OCI-LY1 (cell line): ENCODE results near the gene NDST3.
A peak's percentile ranks its signal among the peaks of the same experiment; 100 is the strongest.

ENCODE experiments used
- H2AFZ ChIP-seq: fragments of 200-600 bp; sonication (generic), shearing (Covaris generic); 2 replicates; pipeline ENCODE4 v1.6.0; 2014; ENCODE audit warnings: antibody characterized with exemption, mild to moderate bottlenecking, low read length
- H3F3A ChIP-seq: fragments of 200-600 bp; sonication (generic), shearing (Covaris generic); 2 replicates; pipeline ENCODE4 v1.6.0; 2014; ENCODE audit warnings: mild to moderate bottlenecking, antibody characterized with exemption, low read length, moderate library complexity; ENCODE audit not compliant: insufficient read depth
- H3K27ac ChIP-seq: fragments of 200-600 bp; sonication (generic); 2 replicates; pipeline ENCODE4 v1.5.1; 2014; ENCODE audit warnings: low read length, mixed run types, mild to moderate bottlenecking, low read depth; ENCODE audit not compliant: poor library complexity, severe bottlenecking
- H3K27me3 ChIP-seq: fragments of 200-600 bp; sonication (generic); 2 replicates; pipeline ENCODE4 v1.6.0; 2014; ENCODE audit warnings: antibody characterized with exemption, mild to moderate bottlenecking, low read length, moderate library complexity; ENCODE audit not compliant: insufficient read depth
- H3K36me3 ChIP-seq: fragments of 200-600 bp; sonication (generic); 2 replicates; pipeline ENCODE4 v1.6.1; 2014; ENCODE audit warnings: mild to moderate bottlenecking, antibody characterized with exemption, low read length, moderate library complexity, mixed read lengths; ENCODE audit not compliant: insufficient read depth
- H3K4me1 ChIP-seq: fragments of 200-600 bp; sonication (generic); 2 replicates; pipeline ENCODE4 v1.5.1; 2014; ENCODE audit warnings: mild to moderate bottlenecking, low read length, moderate library complexity; ENCODE audit not compliant: insufficient read depth, severe bottlenecking
- H3K4me2 ChIP-seq: fragments of 200-600 bp; sonication (generic), shearing (Covaris generic); 2 replicates; pipeline ENCODE4 v1.6.1; 2014; ENCODE audit warnings: low read length
- H3K4me3 ChIP-seq: fragments of 200-600 bp; sonication (generic); 2 replicates; pipeline ENCODE4 v1.5.1; 2014; ENCODE audit warnings: low read length, low read depth, mild to moderate bottlenecking, mixed read lengths; ENCODE audit not compliant: poor library complexity, severe bottlenecking
- H3K79me2 ChIP-seq: fragments of 200-600 bp; shearing (Covaris generic); 2 replicates; pipeline ENCODE4 v1.6.1; 2016; ENCODE audit warnings: mixed run types, low read length, mixed read lengths; ENCODE audit not compliant: insufficient read depth
- H3K9ac ChIP-seq: fragments of 200-600 bp; sonication (generic), shearing (Covaris generic); 2 replicates; pipeline ENCODE4 v1.6.1; 2014; ENCODE audit warnings: mild to moderate bottlenecking, low read length, mixed read lengths
- H3K9me2 ChIP-seq: fragments of 200-600 bp; sonication (generic), shearing (Covaris generic); 2 replicates; pipeline ENCODE4 v1.6.1; 2014; ENCODE audit warnings: low read depth, mild to moderate bottlenecking, low read length, mixed read lengths
- H3K9me3 ChIP-seq: fragments of 200-600 bp; shearing (Covaris generic); 2 replicates; pipeline ENCODE4 v1.6.1; 2014; ENCODE audit warnings: low read length, mixed read lengths
- H4K20me1 ChIP-seq: fragments of 200-600 bp; sonication (generic), shearing (Covaris generic); 2 replicates; pipeline ENCODE4 v1.6.0; 2016; ENCODE audit warnings: mild to moderate bottlenecking, low read length; ENCODE audit not compliant: insufficient read depth
- EZH2 ChIP-seq: fragments of 200-600 bp; sonication (generic), shearing (Covaris generic); IDR thresholded peaks from 2 replicates; pipeline ENCODE4 v1.8.0; 2017; ENCODE audit warnings: borderline replicate concordance, mixed run types, mild to moderate bottlenecking, antibody characterized with exemption, low read length, moderate library complexity, mixed read lengths
- TF ChIP-seq, protein P1 (sequence below): fragments of 200-600 bp; sonication (generic), shearing (Covaris generic); IDR thresholded peaks from 2 replicates; pipeline ENCODE4 v1.5.1; 2017; ENCODE audit warnings: mild to moderate bottlenecking, antibody characterized with exemption, low read length, moderate library complexity, mixed read lengths

The NDST3 gene

DNA sequence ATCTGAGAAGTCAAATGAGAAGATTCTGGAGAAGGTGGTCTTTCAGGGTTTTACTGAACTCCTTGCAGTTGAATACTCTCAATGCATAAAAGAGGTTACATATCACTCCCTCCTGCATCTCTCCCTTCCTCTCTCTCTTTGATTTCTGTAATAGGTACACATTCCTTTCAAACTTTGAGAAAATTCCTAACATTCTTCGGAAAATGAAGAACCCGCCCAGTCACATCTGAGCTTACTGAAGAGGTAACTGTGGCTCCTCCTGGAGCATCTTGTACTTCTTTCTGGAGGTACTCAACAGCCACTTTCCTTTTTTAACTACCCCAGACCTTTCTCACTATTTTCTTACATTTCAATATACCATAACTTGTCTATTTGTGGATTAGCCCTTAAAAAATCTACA, 24.7 kb downstream of the NDST3 start:
- Histone ChIP-seq H4K20me1 (no peaks in the 10 kb centered on the region), H3K36me3 (no peaks in the 10 kb centered on the region), H3K9ac (no peak overlapping the region), H2AFZ (no peak overlapping the region), H3K9me2 (no peaks in the 10 kb centered on the region), H3K9me3 (no peaks in the 10 kb centered on the region), H3K27me3 (no peaks in the 10 kb centered on the region), H3K4me1 (no peaks in the 10 kb centered on the region), H3K4me3 (no peak overlapping the region), H3K4me2 (no peak overlapping the region), H3K79me2 (no peaks in the 10 kb centered on the region), H3F3A (no peaks in the 10 kb centered on the region), H3K27ac (no peak overlapping the region)
- TF ChIP-seq EZH2, result no peak
- TF ChIP-seq, protein P1, sequence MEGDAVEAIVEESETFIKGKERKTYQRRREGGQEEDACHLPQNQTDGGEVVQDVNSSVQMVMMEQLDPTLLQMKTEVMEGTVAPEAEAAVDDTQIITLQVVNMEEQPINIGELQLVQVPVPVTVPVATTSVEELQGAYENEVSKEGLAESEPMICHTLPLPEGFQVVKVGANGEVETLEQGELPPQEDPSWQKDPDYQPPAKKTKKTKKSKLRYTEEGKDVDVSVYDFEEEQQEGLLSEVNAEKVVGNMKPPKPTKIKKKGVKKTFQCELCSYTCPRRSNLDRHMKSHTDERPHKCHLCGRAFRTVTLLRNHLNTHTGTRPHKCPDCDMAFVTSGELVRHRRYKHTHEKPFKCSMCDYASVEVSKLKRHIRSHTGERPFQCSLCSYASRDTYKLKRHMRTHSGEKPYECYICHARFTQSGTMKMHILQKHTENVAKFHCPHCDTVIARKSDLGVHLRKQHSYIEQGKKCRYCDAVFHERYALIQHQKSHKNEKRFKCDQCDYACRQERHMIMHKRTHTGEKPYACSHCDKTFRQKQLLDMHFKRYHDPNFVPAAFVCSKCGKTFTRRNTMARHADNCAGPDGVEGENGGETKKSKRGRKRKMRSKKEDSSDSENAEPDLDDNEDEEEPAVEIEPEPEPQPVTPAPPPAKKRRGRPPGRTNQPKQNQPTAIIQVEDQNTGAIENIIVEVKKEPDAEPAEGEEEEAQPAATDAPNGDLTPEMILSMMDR, result no peak

DNA sequence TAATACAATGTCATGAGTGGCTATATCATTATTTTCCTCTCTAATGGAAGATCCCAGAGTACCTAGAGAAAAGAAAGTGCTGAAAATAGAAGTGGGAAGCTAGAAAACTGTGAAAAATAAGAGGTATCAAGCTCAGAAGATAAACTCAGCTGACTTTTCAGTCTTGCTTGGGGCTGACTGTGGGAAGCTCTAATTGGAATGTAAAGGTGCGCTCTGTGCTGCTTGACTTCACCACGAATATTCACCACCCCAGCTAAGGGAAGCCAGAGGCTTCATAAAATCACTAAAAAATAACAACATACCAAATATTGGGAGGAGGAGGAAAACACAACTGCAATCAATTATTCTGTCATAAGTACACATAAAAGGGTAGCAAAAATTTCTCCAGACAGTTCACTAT, 25.1 kb downstream of the NDST3 start:
- no peak for TF ChIP-seq EZH2
- TF ChIP-seq, protein P1, result no peak
- Histone ChIP-seq H3K4me2 (no peak overlapping the region), H3K9me3 (no peaks in the 10 kb centered on the region), H3K36me3 (no peaks in the 10 kb centered on the region), H3K9me2 (no peaks in the 10 kb centered on the region), H3K79me2 (no peaks in the 10 kb centered on the region), H3K4me3 (no peak overlapping the region), H3K4me1 (no peaks in the 10 kb centered on the region), H3K27me3 (no peaks in the 10 kb centered on the region), H3K9ac (no peak overlapping the region), H3F3A (no peaks in the 10 kb centered on the region), H4K20me1 (no peaks in the 10 kb centered on the region), H3K27ac (no peak overlapping the region), H2AFZ (no peak overlapping the region)

GRCh38 chr4:118076958-118077766, 42.9 kb downstream of the NDST3 start:
- Histone ChIP-seq H3K27ac (no peak overlapping the region), H3K9ac (no peak overlapping the region), H3F3A (no peaks in the 10 kb centered on the region), H3K4me1 (no peaks in the 10 kb centered on the region), H3K27me3 (no peaks in the 10 kb centered on the region), H3K4me2 (no peak overlapping the region), H3K9me3 (no peaks in the 10 kb centered on the region), H3K36me3 (no peaks in the 10 kb centered on the region), H3K79me2 (no peaks in the 10 kb centered on the region), H3K9me2 (no peaks in the 10 kb centered on the region), H2AFZ (no peak overlapping the region), H4K20me1 (no peaks in the 10 kb centered on the region), H3K4me3 (no peak overlapping the region)
- TF ChIP-seq, protein P1, result peak; percentile 65; the same call in 1 of the 2 replicates
- no peak for TF ChIP-seq EZH2
